ENCODE measurements around the gene SLC29A3.

Gene SLC29A3

DNA sequence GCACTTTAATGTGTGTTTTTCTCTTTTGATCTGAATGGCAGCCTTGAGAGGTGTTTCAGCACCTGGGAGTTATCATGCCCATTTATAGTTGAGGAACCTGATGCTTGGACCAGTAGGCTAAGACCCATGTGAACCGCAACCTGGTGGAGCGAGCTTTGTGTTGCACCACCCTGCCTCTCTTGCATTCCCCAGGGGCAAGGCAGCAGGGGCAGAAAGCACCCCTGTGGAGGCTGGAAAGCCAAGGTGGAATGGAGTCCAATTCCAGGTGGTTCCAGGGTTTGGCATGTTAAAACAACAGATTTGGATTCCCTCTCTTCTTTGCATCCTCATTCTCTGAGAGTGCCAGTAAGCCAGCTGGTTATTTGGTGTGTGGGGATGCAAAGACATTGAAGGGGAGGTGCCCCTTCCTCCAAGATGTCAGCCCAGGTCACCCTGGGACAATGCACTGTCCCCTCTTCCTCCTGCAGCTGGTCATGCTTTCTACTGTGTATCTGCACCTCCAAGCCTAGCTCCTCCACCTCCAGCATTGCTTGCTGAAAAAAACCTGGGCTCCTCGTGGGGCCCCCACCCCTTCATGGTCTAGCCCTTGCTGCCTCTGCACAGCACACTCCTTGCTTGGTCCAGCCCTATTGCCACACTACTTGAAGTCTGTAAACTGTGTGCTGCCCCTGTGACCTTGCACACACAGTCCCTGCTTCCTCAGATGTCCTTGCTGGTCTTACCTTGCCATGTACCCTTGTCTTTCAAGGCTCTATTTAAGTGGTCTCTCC is 72.0 kb downstream of the SLC29A3 start:
- DNase-seq (ENCODE audit: low read depth in 3 of 3, low spot score in 1 of 3), result no peak

DNA sequence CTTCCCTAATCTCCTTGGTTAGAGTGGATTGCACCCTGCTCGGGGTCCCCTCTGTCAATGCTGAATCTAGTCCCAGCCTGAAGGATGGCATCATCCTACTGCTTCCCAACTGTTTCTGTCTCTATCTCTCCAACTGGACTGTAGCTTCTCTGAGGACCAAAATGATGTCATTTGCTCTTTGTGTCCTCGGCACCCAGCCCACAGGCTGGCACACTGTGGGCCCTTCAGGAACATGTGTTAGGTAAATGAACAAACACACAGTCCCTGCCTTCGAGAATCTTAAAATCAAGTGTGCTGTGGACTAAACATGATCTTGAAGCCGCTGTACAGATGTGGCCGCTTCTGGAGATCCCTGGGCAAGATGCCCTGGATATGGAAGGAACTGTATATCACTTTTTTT is 72.6 kb downstream of the SLC29A3 start:
- no peak for DNase-seq (ENCODE audit: low read depth in 3 of 3, low spot score in 1 of 3)

DNA sequence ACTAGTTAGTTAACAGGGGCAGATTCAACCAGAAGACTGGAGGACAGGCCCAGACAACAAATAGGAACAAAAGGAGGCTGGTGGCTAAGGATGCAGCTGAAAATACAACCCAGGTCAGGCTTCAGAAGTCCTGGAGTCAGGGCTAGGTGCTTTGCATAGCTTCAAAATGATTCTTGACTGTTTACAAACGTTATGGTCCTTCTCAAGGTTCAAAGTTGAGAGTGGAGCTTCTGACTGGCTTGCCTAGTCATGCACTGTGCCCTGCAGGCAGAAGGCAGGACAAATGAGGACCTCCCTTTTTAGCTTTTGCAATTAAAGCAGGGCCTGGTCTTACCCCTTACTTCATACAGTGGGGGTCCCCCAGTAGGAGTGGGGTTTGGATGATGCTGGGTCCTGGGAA is 73.2 kb downstream of the SLC29A3 start:
- no peak for DNase-seq (ENCODE audit: low read depth in 3 of 3, low spot score in 1 of 3)

DNA sequence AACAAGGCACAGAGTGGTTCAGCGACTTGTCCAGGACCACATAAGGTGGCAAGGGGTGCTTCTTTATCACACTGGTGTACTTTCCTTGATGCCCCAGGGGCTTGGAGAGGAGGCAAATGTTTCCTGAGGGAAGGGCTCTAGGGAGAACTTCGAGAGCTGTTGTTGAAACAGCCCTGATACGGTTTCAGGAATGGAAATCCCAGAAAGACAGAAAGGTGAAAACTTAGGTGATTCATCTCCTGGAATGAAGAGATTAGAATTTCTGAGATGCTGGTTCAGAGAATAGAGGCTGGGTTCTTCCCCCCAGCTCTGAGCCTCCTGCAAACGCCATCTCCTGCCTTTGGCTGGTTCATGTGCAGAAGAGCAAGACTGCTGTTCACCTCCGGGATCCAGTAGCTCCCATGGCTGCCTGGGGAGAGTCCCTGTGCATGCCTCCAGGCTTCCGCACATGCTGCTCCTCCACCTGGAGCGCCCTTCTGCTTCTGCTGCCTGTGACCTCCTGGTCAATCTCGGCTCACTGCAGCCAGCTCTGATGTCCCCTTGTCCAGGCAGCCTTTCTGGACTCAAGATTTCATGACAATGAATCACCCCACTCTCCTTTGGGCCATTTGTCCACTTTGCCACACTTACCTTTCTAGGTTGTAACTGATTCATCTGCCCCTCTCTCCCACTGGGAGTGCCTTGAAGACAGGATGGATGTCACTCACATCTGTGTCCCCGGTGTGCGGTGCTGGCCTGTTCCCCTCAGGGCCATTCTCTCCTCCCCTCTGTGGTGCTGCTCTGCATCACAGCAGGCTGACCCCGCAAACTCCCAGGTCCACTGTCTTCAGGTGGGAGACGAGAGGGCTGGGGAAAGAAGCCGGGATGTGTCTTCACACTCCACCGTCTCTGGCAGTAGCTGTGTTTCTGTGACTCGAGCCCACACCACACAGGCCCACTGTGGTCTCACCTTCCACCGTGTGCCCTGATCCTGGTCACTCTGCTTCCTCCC is 74.0 kb downstream of the SLC29A3 start:
- no peak for DNase-seq (ENCODE audit: low read depth in 3 of 3, low spot score in 1 of 3)

DNA sequence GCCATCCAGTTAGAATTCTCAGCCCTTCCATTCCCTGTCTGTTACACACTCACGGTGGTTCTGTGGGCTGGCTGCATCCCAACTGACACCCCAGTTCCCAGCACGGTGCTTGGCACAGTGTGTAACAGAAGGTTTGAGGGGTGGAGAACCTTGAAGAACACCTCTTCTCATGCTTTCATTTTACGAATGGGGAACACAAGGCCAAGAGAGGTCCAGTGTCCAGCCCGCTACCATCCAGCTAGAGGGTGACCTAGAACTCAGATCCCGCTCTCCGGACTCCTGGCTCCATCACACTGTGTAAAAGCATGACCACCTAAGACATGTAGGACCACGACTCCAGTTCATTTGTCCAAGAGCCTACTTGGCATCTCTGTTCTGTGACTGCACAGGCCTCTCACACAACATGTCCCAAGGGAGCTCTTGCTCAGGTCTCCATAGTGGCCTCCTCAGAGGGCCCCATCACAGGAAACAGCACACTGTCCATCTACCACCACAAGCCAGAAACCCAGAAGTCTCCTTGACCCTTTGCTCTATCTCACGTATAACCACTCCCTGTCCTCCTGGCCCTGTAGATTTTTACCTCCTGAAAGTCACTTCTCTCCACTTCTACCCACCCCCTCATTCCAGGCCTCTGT is 74.9 kb downstream of the SLC29A3 start:
- DNase-seq (ENCODE audit: low read depth in 3 of 3, low spot score in 1 of 3), result no peak

DNA sequence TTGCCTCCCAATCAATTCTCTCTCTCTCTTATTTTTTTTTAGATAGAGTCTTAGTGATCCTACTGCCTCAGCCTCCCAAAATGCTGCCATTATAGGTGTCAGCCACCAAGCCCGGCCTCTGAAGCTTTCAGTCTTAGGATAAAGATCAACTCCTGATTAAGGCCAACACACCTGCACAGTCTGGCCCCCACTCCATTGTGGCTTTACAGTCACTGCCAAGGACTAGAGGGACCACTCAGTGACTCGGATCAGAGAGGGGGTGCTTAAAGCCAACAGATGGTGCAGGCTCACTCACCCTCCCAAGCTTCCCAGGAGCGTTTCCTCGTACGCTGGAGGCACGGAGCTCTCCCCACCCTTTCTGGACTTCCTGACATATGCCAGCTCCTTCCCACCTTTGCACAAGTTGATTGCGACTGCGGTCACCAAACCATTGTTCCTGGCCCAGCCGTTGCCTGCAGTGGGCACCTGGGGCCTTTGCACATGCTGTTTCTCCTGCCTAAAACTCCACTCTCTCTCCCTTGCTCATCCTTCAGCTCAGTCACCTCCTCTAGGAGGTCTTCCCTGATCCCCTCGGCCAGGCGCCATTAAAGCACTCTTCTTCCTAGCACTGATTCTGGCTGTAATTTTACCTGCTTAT is 76.0 kb downstream of the SLC29A3 start:
- no peak for DNase-seq (ENCODE audit: low read depth in 3 of 3, low spot score in 1 of 3)

GRCh38 chr10:71395621-71396020 is 76.6 kb downstream of the SLC29A3 start:
- DNase-seq (ENCODE audit: low read depth in 3 of 3, low spot score in 1 of 3), result no peak

DNA sequence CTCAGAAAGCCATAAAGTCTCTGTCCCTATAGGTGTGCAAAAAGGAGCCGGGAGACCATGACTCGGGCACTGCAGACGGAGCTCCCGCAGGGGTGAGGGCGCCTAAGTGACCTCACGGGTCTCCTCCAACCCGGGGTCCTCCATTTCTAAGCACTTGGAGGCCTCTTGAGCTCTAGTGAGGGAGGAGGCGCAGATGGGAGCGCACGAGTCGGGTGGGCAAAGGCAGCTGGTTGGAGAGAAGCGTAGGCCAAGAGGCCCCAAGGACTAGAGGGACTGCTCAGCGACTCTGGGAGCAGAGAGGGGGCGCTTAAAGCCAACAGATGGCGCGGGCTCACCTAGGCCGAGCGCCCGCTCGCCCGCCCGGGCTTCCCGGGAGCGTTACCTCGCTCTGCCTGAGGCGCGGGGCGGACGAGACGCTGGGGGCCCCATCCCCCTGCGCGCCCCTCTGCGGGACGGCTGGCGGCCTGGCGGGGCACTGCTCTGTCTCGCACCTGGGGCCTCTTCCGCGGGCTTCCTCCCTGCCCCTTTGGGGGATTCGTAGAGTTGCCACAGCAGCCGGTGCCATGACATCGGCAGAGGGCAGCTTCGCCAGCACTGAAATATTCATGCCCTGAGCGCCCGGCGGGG is 77.1 kb downstream of the SLC29A3 start:
- no peak for DNase-seq (ENCODE audit: low read depth in 3 of 3, low spot score in 1 of 3)

GRCh38 chr10:71396711-71397295 is 77.7 kb downstream of the SLC29A3 start, which contains the start of gene CDH23:
Gene CDH23 (plus strand): TSS chr10:71396920. CDS start chr10:71439832, 42,912 bp downstream.
- no peak for DNase-seq (ENCODE audit: low read depth in 3 of 3, low spot score in 1 of 3)

- DNase-seq (ENCODE audit: low read depth in 3 of 3, low spot score in 1 of 3), result no peak
These were observed 78.5 kb downstream of the SLC29A3 start for GRCh38 chr10:71397296-71398212.

- DNase-seq (ENCODE audit: low read depth in 3 of 3, low spot score in 1 of 3), result no peak
These were observed 79.9 kb downstream of the SLC29A3 start for GRCh38 chr10:71398976-71399375.

- DNase-seq (ENCODE audit: low read depth in 3 of 3, low spot score in 1 of 3), result no peak
These were observed 80.9 kb downstream of the SLC29A3 start for GRCh38 chr10:71399946-71400345.

- DNase-seq (ENCODE audit: low read depth in 3 of 3, low spot score in 1 of 3), result no peak
These were observed 82.0 kb downstream of the SLC29A3 start for GRCh38 chr10:71401056-71401455.

- DNase-seq (ENCODE audit: low read depth in 3 of 3, low spot score in 1 of 3), result no peak
These were observed 82.9 kb downstream of the SLC29A3 start for GRCh38 chr10:71402005-71402404.

- no peak for DNase-seq (ENCODE audit: low read depth in 3 of 3, low spot score in 1 of 3)
These were observed 85.6 kb downstream of the SLC29A3 start for GRCh38 chr10:71404503-71405295.

DNA sequence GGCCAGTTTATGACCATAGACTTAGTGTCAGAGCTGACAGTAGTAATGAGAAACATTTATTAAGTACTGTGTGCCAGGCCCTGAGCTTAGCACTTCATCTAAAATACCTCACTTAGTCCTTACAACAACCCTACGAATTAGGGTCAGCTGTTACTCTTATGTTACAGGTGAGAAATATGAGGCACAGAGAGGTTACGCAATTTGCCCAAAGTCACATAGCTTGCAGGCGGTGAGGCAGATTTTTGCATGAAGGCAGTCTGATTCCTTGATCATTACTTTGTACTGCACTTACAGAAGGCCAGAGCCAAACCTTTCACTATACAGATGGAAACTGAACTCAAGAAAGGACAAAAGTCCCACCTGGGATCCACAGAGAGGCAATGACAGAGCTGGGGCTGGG is 87.8 kb downstream of the SLC29A3 start:
- DNase-seq (ENCODE audit: low read depth in 3 of 3, low spot score in 1 of 3), result no peak

DNA sequence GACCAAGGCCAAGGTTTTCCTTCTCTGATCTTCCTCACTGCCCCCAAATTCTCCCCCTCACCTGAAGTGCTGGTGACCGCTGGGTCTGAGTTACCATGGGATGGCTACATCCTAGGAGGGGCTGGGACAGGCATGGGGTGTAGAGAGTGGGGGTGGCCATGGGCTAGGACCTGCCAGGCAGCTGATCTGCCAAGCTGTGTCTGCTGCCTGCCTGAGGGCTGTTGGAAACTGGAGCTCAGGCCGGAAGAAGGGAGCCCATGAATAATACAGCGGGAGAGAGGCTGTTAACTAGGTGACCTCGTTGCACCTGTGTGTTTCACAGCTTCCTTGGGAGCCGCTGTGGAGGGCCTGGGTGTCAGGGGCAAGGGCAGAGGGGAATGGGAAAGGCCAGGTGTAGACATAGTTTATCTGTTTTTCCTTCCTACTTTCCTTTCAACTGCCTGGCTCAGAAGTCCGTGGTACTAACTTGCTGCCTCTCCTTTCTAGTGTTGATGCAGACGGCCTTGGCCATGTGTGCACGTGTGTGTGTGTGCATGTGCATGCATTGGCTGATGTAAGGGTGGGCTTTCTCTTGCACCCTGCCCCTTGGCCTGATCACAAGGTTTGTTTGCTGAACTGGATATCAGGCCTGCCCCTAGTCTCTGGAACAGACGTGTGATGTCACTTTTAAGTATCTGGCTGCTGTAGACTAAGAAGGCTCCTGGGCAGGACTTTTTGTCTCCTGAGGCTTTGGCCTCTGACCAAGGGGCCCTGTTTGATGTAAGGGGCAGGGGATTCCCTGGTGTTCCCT is 89.6 kb downstream of the SLC29A3 start:
- DNase-seq (ENCODE audit: low read depth in 3 of 3, low spot score in 1 of 3), result no peak
